ENCODE results near the gene PRPF6. TPM values are rescaled to one million over a fixed set of nuclear protein-coding genes. Genes with fewer than 3 reads are reported as not detected.
A peak's percentile ranks its signal among the peaks of the same experiment; 100 is the strongest.

PRPF6 gene
- total and polyA plus RNA-seq, 2 of the 13 experiments (the other 11 are each of a cell fraction or from before 2014, with no cell fraction given), result 63.7 to 101 TPM

GRCh38 chr20:63969838-63970713 is 10.9 kb upstream of the PRPF6 start, which contains the start of gene ZNF512B (continued):
- no peak for TF ChIP-seq MED13 (CRISPR knock-in tag; IDR thresholded peaks at IDR 0.05)
- TF ChIP-seq KDM6A (CRISPR knock-in tag; IDR thresholded peaks at IDR 0.05; ENCODE audit: low read depth), result no peak
- TF ChIP-seq HNRNPUL1 (IDR thresholded peaks at IDR 0.05; ENCODE audit: low read depth, low read length), result no peak
- TF ChIP-seq MXD3 (CRISPR knock-in tag; IDR thresholded peaks at IDR 0.05), result peak; percentile 63; the same call in 1 of the 2 replicates
- no peak for TF ChIP-seq ZNF589 (CRISPR knock-in tag; conservative IDR thresholded peaks at IDR 0.05)
- TF ChIP-seq RBFOX2 (IDR thresholded peaks at IDR 0.05; ENCODE audit: low read depth, low read length), result peak; percentile 38; the same call in 1 of the 2 replicates
- no peak for TF ChIP-seq ZBTB8A (CRISPR knock-in tag; IDR thresholded peaks at IDR 0.05; ENCODE audit: borderline replicate concordance, low read depth)
- TF ChIP-seq ZNF672 (CRISPR knock-in tag; IDR thresholded peaks at IDR 0.05), result no peak
- TF ChIP-seq ZNF292 (CRISPR knock-in tag; IDR thresholded peaks at IDR 0.05; ENCODE audit: borderline replicate concordance, low read depth), result no peak
- TF ChIP-seq ZBTB38 (CRISPR knock-in tag; IDR thresholded peaks at IDR 0.05), result peak; percentile 58
- TF ChIP-seq PRDM15 (CRISPR knock-in tag; IDR thresholded peaks at IDR 0.05), result no peak
- TF ChIP-seq STAT5B (CRISPR knock-in tag; IDR thresholded peaks at IDR 0.05), result peak; percentile 34; the same call in 1 of the 2 replicates
- peak; percentile 29; the same call in 1 of the 2 replicates for TF ChIP-seq YEATS4 (CRISPR knock-in tag; IDR thresholded peaks at IDR 0.05; ENCODE audit: borderline replicate concordance)
- TF ChIP-seq ZNF776 (CRISPR knock-in tag; IDR thresholded peaks at IDR 0.05), result 0 out of 2 replicates have a peak, but pooled peaks have one; percentile 61
- TF ChIP-seq JUNB (CRISPR knock-in tag; IDR thresholded peaks at IDR 0.05; ENCODE audit: borderline replicate concordance), result no peak
- no peak for TF ChIP-seq THYN1 (CRISPR knock-in tag; IDR thresholded peaks at IDR 0.05; ENCODE audit: borderline replicate concordance, low read depth)
- TF ChIP-seq SIN3B (IDR thresholded peaks at IDR 0.05; ENCODE audit: low read length), result 0 out of 2 replicates have a peak, but pooled peaks have one; percentile 21
- TF ChIP-seq GPBP1L1 (CRISPR knock-in tag; IDR thresholded peaks at IDR 0.05), result no peak
- no peak for TF ChIP-seq ZNF580 (CRISPR knock-in tag; IDR thresholded peaks at IDR 0.05; ENCODE audit: borderline replicate concordance, low read depth)
- TF ChIP-seq ZHX1 (CRISPR knock-in tag; IDR thresholded peaks at IDR 0.05; ENCODE audit: low read depth), result peak; percentile 49; the same call in 1 of the 2 replicates
- peak; percentile 82; the same call in 1 of the 2 replicates for TF ChIP-seq TBP (CRISPR knock-in tag; IDR thresholded peaks at IDR 0.05)

All from HepG2 (cell line).